Central memory CD8-positive, alpha-beta T cell (primary cell): ENCODE results near the gene DOC2A.
A peak's percentile ranks its signal among the peaks of the same experiment; 100 is the strongest.

Experiments used
- ATAC-seq: fragments of 150-1000 bp; cut with Tn5 transposase; replicated peaks from 2 replicates; pipeline ENCODE4 v1.10.0; 2022; ENCODE audit warnings: mild to moderate bottlenecking, moderate FRiP score, moderate number of reproducible peaks; ENCODE audit not compliant: poor library complexity, severe bottlenecking; ENCODE audit errors: extremely low read depth
- DNase-seq, 2 donors: peaks; one replicate each; pipeline ENCODE4 v3.0.0; 2021; ENCODE audit warnings: low spot score in 2 of 2
- H3K27ac Mint-ChIP-seq: one replicate; pipeline ENCODE4 v1.8.0; 2022; ENCODE audit warnings: low read depth, mild to moderate bottlenecking, moderate library complexity, mixed read lengths
- H3K27me3 Mint-ChIP-seq: one replicate; pipeline ENCODE4 v1.8.0; 2022; ENCODE audit warnings: mixed read lengths
- H3K36me3 Mint-ChIP-seq: one replicate; pipeline ENCODE4 v1.8.0; 2022; ENCODE audit warnings: mild to moderate bottlenecking, moderate library complexity, mixed read lengths; ENCODE audit not compliant: insufficient read depth
- H3K4me1 Mint-ChIP-seq: one replicate; pipeline ENCODE4 v1.8.0; 2022; ENCODE audit warnings: mixed read lengths
- H3K4me3 Mint-ChIP-seq: one replicate; pipeline ENCODE4 v1.8.0; 2022; ENCODE audit warnings: mild to moderate bottlenecking, moderate library complexity, mixed read lengths
- H3K9me3 Mint-ChIP-seq: one replicate; pipeline ENCODE4 v1.8.0; 2022; ENCODE audit warnings: mixed read lengths

The DOC2A gene

GRCh38 chr16:29995324-29995910 is 15.4 kb downstream of the DOC2A start, which contains the start of gene HIRIP3:
Gene HIRIP3, minus strand, starts transcription at chr16:29995617. Its CDS starts 12 bp downstream, at chr16:29995605.
- peaks cover 32% of the 10 kb centered on the region for H3K36me3 Mint-ChIP-seq

DNA sequence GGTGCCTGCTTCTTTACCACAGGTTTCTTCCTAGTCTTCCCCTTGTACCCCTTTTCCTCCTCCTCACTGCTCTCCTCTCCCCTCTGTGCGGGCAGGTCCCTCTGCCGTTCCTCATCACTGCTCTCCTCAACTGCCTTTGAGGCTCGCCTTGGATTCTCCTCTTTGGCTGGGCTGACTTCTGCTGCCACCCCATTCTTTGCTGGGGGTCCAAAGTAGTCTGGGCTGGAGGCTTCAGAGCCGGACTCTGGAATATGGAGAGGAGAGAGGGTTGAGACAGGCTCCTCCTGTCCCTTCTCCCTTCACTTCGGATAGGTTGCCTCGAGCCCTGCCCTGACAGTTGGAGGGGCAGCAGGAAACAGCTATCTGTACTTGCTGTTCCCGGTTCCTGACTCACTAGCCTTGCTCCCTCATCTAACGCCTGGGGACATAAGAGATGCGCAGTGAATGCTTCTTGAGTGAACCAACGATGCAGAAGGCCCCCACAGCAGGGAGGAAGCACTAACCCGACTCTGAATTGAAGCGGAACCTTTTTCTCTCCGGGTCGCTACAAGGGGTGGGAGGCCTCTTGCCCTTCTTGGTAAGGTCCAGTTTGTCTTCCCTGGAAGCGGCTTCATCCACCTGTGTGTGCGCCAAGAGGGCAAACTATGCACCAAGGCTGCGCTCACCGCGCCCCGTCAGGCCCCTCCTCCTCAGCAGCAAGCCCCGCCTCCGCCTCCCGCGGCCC is 16.1 kb downstream of the DOC2A start:
- Mint-ChIP-seq H3K27ac (peak overlapping the region; percentile 96), H3K4me3 (peak overlapping the region; percentile 99), H3K27me3 (no peaks in the 10 kb centered on the region), H3K36me3 (peaks cover 30% of the 10 kb centered on the region), H3K9me3 (no peaks in the 10 kb centered on the region), H3K4me1 (peaks cover 40% of the 10 kb centered on the region)
- ATAC-seq (no peak), DNase-seq (no peak)

More at GRCh38 chr16:29995324-29995910, 15.4 kb downstream of the DOC2A start, which contains the start of gene HIRIP3:
- H3K9me3 Mint-ChIP-seq = no peaks in the 10 kb centered on the region
- no peaks in the 10 kb centered on the region for H3K27me3 Mint-ChIP-seq
- DNase-seq (peak; percentile 75 to 77), ATAC-seq (peak; percentile 69)
- peaks cover 40% of the 10 kb centered on the region for H3K4me1 Mint-ChIP-seq
- peak within 1 kb of the TSS; percentile 99 for H3K4me3 Mint-ChIP-seq
- H3K27ac Mint-ChIP-seq = peak within 1 kb of the TSS; percentile 96

- Mint-ChIP-seq H3K4me3 (peak overlapping the region; percentile 99), H3K36me3 (peaks cover 32% of the 10 kb centered on the region), H3K27me3 (no peaks in the 10 kb centered on the region), H3K9me3 (no peaks in the 10 kb centered on the region), H3K27ac (no peak overlapping the region), H3K4me1 (peaks cover 33% of the 10 kb centered on the region)
- DNase-seq = no peak
- no peak for ATAC-seq
These were observed 16.8 kb downstream of the DOC2A start for GRCh38 chr16:29993903-29994599.

DNA sequence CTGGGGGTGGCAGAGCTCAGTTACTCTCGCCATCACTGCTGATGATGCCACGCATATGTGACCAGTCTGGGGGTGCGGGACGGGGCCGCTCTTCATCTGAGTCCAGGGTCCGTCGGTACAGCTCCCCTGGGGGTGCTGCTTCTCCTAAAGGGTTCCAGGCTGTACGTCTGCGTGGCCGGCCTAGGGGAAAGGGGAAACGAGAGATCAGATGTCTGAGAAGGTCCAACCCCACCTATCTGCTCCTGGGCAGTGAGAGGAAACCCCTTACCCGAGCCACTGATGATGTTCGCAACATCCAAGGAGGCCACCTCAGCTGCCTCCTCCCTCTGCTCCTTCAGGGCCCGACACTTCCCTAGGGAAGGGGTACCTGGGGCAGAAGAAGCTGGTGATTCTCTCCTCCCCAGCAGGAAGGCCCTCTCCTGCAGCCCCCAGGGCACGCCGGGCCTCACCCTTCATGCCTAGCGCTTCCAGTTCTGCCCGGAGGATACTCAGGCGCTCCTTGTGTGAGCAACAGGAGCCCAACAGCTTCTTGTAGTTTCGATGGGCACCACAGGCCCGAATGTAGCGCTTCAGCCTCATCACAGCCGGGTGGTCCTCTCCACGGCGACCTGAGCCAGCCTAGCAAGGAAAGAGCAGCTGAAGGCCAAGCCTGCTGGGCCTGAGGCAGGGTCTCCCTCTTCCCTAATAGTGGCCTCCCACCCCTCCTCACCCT is 17.5 kb downstream of the DOC2A start:
- peaks cover 34% of the 10 kb centered on the region for H3K36me3 Mint-ChIP-seq
- no peak overlapping the region for H3K27ac Mint-ChIP-seq
- no peak overlapping the region for H3K4me3 Mint-ChIP-seq
- peaks cover 31% of the 10 kb centered on the region for H3K4me1 Mint-ChIP-seq
- no peaks in the 10 kb centered on the region for H3K9me3 Mint-ChIP-seq
- no peaks in the 10 kb centered on the region for H3K27me3 Mint-ChIP-seq
- DNase-seq (no peak), ATAC-seq (no peak)

GRCh38 chr16:29992344-29992967 is 18.4 kb downstream of the DOC2A start:
- Mint-ChIP-seq H3K4me1 (peaks cover 31% of the 10 kb centered on the region), H3K27me3 (no peaks in the 10 kb centered on the region), H3K27ac (no peak overlapping the region), H3K4me3 (no peak overlapping the region), H3K9me3 (no peaks in the 10 kb centered on the region), H3K36me3 (peaks cover 35% of the 10 kb centered on the region)
- DNase-seq = no peak
- ATAC-seq = no peak

DNA sequence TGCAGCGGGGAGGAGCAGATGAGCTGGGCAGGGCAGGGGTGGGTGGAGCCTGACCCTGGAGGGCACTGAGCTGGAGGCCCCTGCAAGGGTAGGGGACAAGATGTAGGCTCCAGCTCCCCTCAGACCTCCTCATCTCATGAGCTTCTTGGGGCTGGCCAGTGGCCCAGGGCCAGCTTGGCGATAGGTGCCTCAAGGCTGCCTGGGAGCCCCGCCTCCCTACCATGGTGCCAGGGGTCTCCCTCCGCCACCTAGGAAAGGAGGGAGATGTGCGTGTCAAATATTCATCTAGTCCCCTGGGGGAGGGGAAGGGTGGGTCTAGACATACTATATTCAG is 19.3 kb downstream of the DOC2A start:
- no peaks in the 10 kb centered on the region for H3K27me3 Mint-ChIP-seq
- H3K9me3 Mint-ChIP-seq = no peaks in the 10 kb centered on the region
- no peak overlapping the region for H3K27ac Mint-ChIP-seq
- no peak for ATAC-seq
- no peak overlapping the region for H3K4me3 Mint-ChIP-seq
- H3K36me3 Mint-ChIP-seq = peaks cover 29% of the 10 kb centered on the region
- peaks cover 25% of the 10 kb centered on the region for H3K4me1 Mint-ChIP-seq
- no peak for DNase-seq

DNA sequence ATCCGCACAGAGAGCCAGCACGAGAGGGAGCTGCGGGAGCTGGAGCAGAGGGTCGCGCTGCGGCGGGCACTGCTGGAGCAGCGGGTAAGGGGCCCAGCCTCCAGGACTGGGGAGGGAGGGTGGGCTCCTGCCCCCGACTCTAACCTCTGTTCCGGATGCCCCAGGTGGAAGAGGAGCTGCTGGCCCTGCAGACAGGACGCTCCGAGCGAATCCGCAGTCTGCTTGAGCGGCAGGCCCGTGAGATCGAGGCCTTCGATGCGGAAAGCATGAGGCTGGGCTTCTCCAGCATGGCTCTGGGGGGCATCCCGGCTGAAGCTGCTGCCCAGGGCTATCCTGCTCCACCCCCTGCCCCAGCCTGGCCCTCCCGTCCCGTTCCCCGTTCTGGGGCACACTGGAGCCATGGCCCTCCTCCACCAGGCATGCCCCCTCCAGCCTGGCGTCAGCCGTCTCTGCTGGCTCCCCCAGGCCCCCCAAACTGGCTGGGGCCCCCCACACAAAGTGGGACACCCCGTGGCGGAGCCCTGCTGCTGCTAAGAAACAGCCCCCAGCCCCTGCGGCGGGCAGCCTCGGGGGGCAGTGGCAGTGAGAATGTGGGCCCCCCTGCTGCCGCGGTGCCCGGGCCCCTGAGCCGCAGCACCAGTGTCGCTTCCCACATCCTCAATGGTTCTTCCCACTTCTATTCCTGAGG is 19.8 kb downstream of the DOC2A start:
- Mint-ChIP-seq H3K27ac (no peak overlapping the region), H3K4me1 (peaks cover 20% of the 10 kb centered on the region), H3K9me3 (no peaks in the 10 kb centered on the region), H3K36me3 (peaks cover 25% of the 10 kb centered on the region), H3K27me3 (no peaks in the 10 kb centered on the region), H3K4me3 (no peak overlapping the region)
- DNase-seq = no peak
- ATAC-seq = no peak

- no peak for DNase-seq
- no peaks in the 10 kb centered on the region for H3K9me3 Mint-ChIP-seq
- no peak for ATAC-seq
- H3K27ac Mint-ChIP-seq = no peak overlapping the region
- H3K36me3 Mint-ChIP-seq = peaks cover 20% of the 10 kb centered on the region
- H3K27me3 Mint-ChIP-seq = no peaks in the 10 kb centered on the region
- H3K4me1 Mint-ChIP-seq = peaks cover 13% of the 10 kb centered on the region
- no peak overlapping the region for H3K4me3 Mint-ChIP-seq
These were observed 20.8 kb downstream of the DOC2A start for GRCh38 chr16:29990034-29990433.

DNA sequence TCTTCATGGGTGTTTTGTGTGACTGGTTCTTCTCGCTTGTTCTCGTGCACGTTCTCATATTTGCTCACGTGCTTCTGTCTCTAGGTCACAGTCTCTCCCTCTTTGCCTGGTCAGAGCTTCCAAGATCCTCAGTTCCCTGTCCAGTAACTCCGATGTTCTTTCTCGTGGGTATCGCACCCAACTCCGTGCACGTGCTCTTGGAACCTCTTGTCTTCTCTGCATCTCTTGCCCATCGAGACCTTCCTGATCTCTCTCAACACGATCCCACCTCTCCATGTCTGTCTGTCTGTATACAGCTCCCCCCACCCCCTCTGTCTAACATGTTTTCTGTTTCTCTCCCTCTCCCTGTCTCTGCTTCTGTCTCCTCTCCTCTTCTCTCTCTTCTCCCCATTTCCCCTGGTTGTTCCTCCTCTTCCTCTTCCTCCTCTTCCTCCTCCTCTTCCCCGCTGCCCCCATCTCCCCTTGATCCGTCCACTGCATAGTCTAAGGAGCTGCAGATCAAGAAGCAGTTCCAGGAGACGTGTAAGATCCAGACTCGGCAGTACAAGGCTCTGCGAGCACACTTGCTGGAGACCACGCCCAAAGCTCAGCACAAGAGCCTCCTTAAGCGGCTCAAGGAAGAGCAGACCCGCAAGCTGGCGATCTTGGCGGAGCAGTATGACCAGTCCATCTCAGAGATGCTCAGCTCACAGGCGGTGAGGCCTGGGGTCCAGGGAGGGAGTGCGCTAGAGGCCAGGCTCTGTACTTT is 21.5 kb downstream of the DOC2A start:
- peaks cover 5% of the 10 kb centered on the region for H3K4me1 Mint-ChIP-seq
- H3K27me3 Mint-ChIP-seq = no peaks in the 10 kb centered on the region
- peak overlapping the region; percentile 12 for H3K27ac Mint-ChIP-seq
- ATAC-seq (no peak), DNase-seq (no peak)
- peaks cover 22% of the 10 kb centered on the region for H3K36me3 Mint-ChIP-seq
- no peak overlapping the region for H3K4me3 Mint-ChIP-seq
- H3K9me3 Mint-ChIP-seq = no peaks in the 10 kb centered on the region

DNA sequence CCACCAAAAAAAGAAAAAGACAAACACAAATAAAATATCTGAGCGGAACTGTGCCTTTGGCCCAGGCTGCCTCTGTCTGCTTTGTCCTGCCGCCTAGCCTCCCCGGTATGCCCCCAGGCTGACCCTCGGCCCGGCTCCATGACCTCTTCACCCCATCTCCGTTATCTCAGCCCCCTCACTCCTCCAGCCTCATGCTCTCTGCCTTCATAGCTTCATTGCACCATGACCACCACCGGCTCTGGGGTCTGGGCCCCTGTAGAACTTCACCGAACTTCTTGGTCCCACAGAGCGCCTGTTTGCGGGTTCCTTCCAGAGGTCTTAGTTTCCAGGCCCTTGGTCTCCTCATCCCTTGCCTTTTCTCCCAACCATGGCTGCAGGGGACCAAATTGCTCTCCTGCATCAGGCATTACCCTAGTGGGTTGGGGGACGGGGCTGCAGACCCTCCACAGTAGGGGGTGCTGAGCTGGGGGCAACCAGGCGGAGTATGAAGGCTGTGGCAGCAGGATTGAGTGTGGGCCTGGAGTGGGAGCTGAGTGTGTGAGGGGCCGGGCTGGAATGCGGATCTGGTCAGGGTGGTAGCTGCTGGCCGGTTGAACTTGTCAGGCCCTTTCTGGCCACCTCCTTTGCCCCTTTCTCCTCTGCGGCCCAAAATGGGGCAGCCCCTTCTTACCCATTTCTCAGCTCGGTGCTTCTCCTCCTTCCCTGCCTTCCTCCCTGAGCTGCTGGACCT is 22.3 kb downstream of the DOC2A start:
- no peak overlapping the region for H3K4me3 Mint-ChIP-seq
- no peak for DNase-seq
- peaks cover 3% of the 10 kb centered on the region for H3K4me1 Mint-ChIP-seq
- no peaks in the 10 kb centered on the region for H3K27me3 Mint-ChIP-seq
- peaks cover 22% of the 10 kb centered on the region for H3K36me3 Mint-ChIP-seq
- H3K27ac Mint-ChIP-seq = peak overlapping the region; percentile 12
- no peaks in the 10 kb centered on the region for H3K9me3 Mint-ChIP-seq
- ATAC-seq = no peak
